K562 (cell line): ENCODE data around the gene SCP2.
"Not testable (repeated sequence)": the region's sequence is repeated elsewhere in the genome, so short reads cannot be mapped to it uniquely, and the experiment has no call there.

ENCODE experiments used
- CTCF ChIP-seq, 3 experiments: IDR thresholded peaks in 2 of 3; conservative IDR thresholded peaks in 1 of 3; 2 replicates each; pipeline ENCODE4 v1.5.1; 2011 to 2012; ENCODE audit warnings: low read length in 3 of 3, mild to moderate bottlenecking in 3 of 3, control low read depth in 2 of 3, improper control_type of control experiment in 1 of 3, inconsistent platforms in 1 of 3, low read depth in 1 of 3, mixed read lengths in 1 of 3, moderate library complexity in 1 of 3; ENCODE audit not compliant: insufficient read depth in 2 of 3
- EP300 ChIP-seq: IDR thresholded peaks from 2 replicates; pipeline ENCODE4 v1.6.1; 2012; ENCODE audit warnings: low read length, improper control_type of control experiment
- FOSL1 ChIP-seq: fragments of 200-800 bp; sonication (Bioruptor generic); conservative IDR thresholded peaks from 2 replicates; pipeline ENCODE4 v1.6.1; 2016; ENCODE audit warnings: missing genetic modification characterization, missing compliant biosample characterization
- FOXP4 ChIP-seq: sonication (generic); formaldehyde crosslinking; IDR thresholded peaks from 2 replicates; pipeline ENCODE4 v1.8.0; 2022; ENCODE audit warnings: mild to moderate bottlenecking, missing genetic modification reagents, borderline replicate concordance
- MYC ChIP-seq, 2 experiments: fragments of 250-450 bp in 1 of 2; sonication (Bioruptor Pico) in 1 of 2; IDR thresholded peaks; 2 replicates each; pipeline versions ENCODE4 v1.5.1 to v1.6.1; 2012 to 2021; ENCODE audit warnings: low read depth in 2 of 2, borderline replicate concordance in 1 of 2, improper control_type of control experiment in 1 of 2, low read length in 1 of 2, mild to moderate bottlenecking in 1 of 2, moderate library complexity in 1 of 2
- POLR2AphosphoS5 ChIP-seq: IDR thresholded peaks from 2 replicates; pipeline ENCODE4 v1.6.1; 2011; ENCODE audit warnings: mild to moderate bottlenecking, low read depth, low read length, moderate library complexity; ENCODE audit not compliant: control insufficient read depth, insufficient read depth
- RFX5 ChIP-seq: IDR thresholded peaks from 2 replicates; pipeline ENCODE4 v1.6.1; 2011; ENCODE audit warnings: low read depth, mild to moderate bottlenecking, improper control_type of control experiment, low read length
- SMAD3 ChIP-seq: fragments of 450-650 bp; formaldehyde crosslinking; conservative IDR thresholded peaks from 2 replicates; pipeline ENCODE4 v1.4.0; 2020; ENCODE audit warnings: mild to moderate bottlenecking
- SNRNP70 ChIP-seq: fragments of 200-400 bp; formaldehyde crosslinking; optimal IDR thresholded peaks from 2 replicates; pipeline ENCODE3; 2017; ENCODE audit warnings: low read depth, low read length
- SP2 ChIP-seq: IDR thresholded peaks from 2 replicates; pipeline ENCODE4 v1.6.1; 2011; ENCODE audit warnings: mild to moderate bottlenecking, low read depth, low read length, moderate library complexity; ENCODE audit not compliant: poor library complexity, severe bottlenecking; ENCODE audit errors: extremely low read depth
- TAF7 ChIP-seq: fragments of 450-650 bp; IDR thresholded peaks from 2 replicates; pipeline ENCODE4 v1.6.1; 2016; ENCODE audit warnings: missing genetic modification characterization, missing compliant biosample characterization
- YBX1 ChIP-seq: fragments of 450-650 bp; IDR thresholded peaks from 2 replicates; pipeline ENCODE4 v1.7.1; 2016; ENCODE audit warnings: mild to moderate bottlenecking
- ZNF133 ChIP-seq: fragments of 250-450 bp; sonication (Bioruptor Pico); IDR thresholded peaks from 2 replicates; pipeline ENCODE4 v1.4.0; 2020; ENCODE audit warnings: mild to moderate bottlenecking
- ZNF217 ChIP-seq: sonication (generic); formaldehyde crosslinking; IDR thresholded peaks from 2 replicates; pipeline ENCODE4 v1.8.0; 2022; ENCODE audit warnings: mild to moderate bottlenecking, missing genetic modification reagents

DNA sequence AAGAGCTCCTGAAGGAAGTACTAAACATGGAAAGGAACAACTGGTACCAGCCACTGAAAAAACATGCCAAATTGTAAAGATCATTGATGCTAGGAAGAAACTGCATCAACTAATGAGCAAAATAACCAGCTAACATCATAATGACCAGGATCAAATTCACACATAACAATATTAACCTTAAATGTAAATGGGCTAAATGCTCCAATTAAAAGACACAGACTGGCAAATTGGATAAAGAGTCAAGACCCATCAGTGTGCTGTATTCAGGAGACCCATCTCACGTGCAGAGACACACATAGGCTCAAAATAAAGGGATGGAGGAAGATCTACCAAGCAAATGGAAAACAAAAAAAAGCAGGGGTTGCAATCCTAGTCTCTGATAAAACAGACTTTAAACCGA lies 79.5 kb downstream of the SCP2 start:
- not testable (repeated sequence) for TF ChIP-seq ZNF133 (CRISPR knock-in tag); SP2; FOXP4 (CRISPR knock-in tag); FOSL1; YBX1; TAF7 (tag); CTCF (IDR thresholded peaks at IDR 0.05 in 2 of 3, conservative IDR thresholded peaks at IDR 0.05 in 1 of 3; ENCODE audit: insufficient read depth in 2 of 3, low read depth in 1 of 3, low read length in 3 of 3); ZNF217 (CRISPR knock-in tag); POLR2AphosphoS5; EP300; SNRNP70; MYC (IDR thresholded peaks at IDR 0.05; ENCODE audit: low read depth, low read length); MYC (CRISPR knock-in tag; IDR thresholded peaks at IDR 0.05; ENCODE audit: borderline replicate concordance, low read depth); RFX5; SMAD3 (CRISPR knock-in tag)
